KMS-11 (cell line): ENCODE measurements around the gene PGM1.

Experiments used
- H2AFZ ChIP-seq: fragments of 200-600 bp; sonication (generic); 2 replicates; pipeline ENCODE4 v1.6.1; 2016; ENCODE audit warnings: antibody characterized with exemption, mixed run types, low read depth
- H3K27ac ChIP-seq: fragments of 200-600 bp; sonication (generic); 2 replicates; pipeline ENCODE4 v1.6.1; 2016; ENCODE audit warnings: mild to moderate bottlenecking, mixed run types
- H3K27me3 ChIP-seq: fragments of 200-600 bp; sonication (generic); 2 replicates; pipeline ENCODE4 v1.6.1; 2017; ENCODE audit warnings: mild to moderate bottlenecking, low read depth, mixed run types, moderate library complexity; ENCODE audit not compliant: insufficient read depth
- H3K36me3 ChIP-seq: fragments of 200-600 bp; sonication (generic); 2 replicates; pipeline ENCODE4 v1.6.1; 2017; ENCODE audit warnings: mild to moderate bottlenecking, mixed run types; ENCODE audit not compliant: insufficient read depth
- H3K4me1 ChIP-seq: fragments of 200-600 bp; sonication (generic); 2 replicates; pipeline ENCODE4 v1.6.1; 2016; ENCODE audit warnings: mild to moderate bottlenecking, low read depth, mixed run types; ENCODE audit not compliant: poor library complexity, severe bottlenecking
- H3K4me2 ChIP-seq: fragments of 200-600 bp; sonication (generic); 2 replicates; pipeline ENCODE4 v1.7.0; 2016; ENCODE audit warnings: mild to moderate bottlenecking, mixed run types
- H3K4me3 ChIP-seq: fragments of 200-600 bp; sonication (generic); IDR thresholded peaks from 2 replicates; pipeline ENCODE4 v1.6.1; 2017; ENCODE audit warnings: low read depth, low read length, mixed read lengths; ENCODE audit not compliant: insufficient read depth
- H3K79me2 ChIP-seq: fragments of 200-600 bp; sonication (generic); 2 replicates; pipeline ENCODE4 v1.6.1; 2016; ENCODE audit warnings: low read depth, mixed run types; ENCODE audit not compliant: insufficient read depth
- H3K9ac ChIP-seq: fragments of 200-600 bp; sonication (generic); 2 replicates; pipeline ENCODE4 v1.6.1; 2016; ENCODE audit warnings: mild to moderate bottlenecking, mixed run types
- H4K20me1 ChIP-seq: fragments of 200-600 bp; sonication (generic); 2 replicates; pipeline ENCODE4 v1.6.1; 2016; ENCODE audit warnings: mild to moderate bottlenecking, mixed run types; ENCODE audit not compliant: insufficient read depth
- TF ChIP-seq, protein P1 (sequence below): fragments of 200-600 bp; sonication (generic); conservative IDR thresholded peaks from 2 replicates; pipeline ENCODE4 v1.6.1; 2017; ENCODE audit warnings: low read depth, mild to moderate bottlenecking, antibody characterized with exemption, low read length, moderate library complexity, mixed read lengths

Gene PGM1

DNA sequence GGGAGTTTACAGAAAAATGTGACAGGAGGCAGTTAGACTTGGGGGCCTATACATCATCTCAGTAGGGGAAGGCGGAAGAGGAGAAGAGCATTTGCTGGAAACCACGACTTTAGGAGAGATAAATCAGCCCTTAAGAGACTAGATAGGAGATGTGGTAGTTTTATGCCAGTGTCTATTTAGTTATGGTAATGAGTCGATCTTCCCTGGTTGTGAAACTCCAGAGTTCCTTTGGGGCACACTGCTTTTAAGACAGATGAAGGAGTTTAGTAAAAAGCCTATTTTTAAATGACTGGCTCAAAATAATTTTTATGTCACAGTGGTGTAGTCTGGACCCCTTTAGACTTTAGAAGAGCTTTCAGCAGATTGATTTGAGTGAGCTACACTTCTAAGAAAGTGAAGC is 7.8 kb downstream of the PGM1 start:
- no peaks in the 10 kb centered on the region for H3K27me3 ChIP-seq
- H3K79me2 ChIP-seq: no peaks in the 10 kb centered on the region
- H3K36me3 ChIP-seq: no peaks in the 10 kb centered on the region
- H3K4me2 ChIP-seq: no peak overlapping the region
- H3K27ac ChIP-seq: no peak overlapping the region
- TF ChIP-seq, protein P1, sequence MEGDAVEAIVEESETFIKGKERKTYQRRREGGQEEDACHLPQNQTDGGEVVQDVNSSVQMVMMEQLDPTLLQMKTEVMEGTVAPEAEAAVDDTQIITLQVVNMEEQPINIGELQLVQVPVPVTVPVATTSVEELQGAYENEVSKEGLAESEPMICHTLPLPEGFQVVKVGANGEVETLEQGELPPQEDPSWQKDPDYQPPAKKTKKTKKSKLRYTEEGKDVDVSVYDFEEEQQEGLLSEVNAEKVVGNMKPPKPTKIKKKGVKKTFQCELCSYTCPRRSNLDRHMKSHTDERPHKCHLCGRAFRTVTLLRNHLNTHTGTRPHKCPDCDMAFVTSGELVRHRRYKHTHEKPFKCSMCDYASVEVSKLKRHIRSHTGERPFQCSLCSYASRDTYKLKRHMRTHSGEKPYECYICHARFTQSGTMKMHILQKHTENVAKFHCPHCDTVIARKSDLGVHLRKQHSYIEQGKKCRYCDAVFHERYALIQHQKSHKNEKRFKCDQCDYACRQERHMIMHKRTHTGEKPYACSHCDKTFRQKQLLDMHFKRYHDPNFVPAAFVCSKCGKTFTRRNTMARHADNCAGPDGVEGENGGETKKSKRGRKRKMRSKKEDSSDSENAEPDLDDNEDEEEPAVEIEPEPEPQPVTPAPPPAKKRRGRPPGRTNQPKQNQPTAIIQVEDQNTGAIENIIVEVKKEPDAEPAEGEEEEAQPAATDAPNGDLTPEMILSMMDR: no peak
- H3K4me1 ChIP-seq: no peaks in the 10 kb centered on the region
- H3K4me3 ChIP-seq: no peak overlapping the region
- H4K20me1 ChIP-seq: no peaks in the 10 kb centered on the region
- H3K9ac ChIP-seq: no peak overlapping the region
- no peak overlapping the region for H2AFZ ChIP-seq

DNA sequence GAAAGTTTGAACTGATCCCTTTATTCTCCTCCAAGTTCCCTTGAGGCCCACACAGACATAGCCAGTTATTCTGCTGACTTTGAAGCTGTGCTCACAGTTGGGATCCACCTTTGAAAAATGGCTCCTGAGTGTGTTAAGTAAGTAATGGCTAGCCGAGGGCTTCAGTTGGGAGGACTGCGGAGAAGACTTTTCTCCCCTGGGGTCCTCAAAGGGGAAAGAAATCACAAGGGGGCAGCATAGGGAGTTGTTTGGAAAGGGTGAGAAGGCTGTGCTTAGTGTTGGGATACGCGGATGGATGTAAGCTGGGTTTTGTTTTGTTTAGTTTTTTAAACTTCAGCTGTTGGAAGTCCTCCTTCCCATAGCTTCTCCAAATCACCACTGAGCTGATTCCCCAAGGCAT is 8.3 kb downstream of the PGM1 start:
- TF ChIP-seq, protein P1: no peak

DNA sequence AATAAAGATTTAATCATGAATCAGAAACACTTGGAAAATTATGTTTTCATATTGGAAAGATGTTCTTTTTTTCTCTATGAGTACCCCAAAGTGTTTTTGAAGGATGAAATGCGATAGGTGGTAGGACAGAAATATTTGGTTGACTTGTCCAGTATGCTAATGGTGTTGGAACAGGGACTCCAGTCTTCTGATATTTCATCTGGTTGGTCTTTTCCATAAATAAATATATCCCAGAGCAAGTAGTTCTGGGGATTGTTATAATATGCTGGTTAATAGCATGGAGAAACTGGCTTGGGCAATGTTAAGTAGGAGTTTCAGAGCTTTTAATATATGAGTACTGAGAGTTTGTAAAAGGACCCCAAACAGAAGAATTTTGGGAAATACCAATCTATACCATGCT is 8.7 kb downstream of the PGM1 start:
- no peaks in the 10 kb centered on the region for H3K79me2 ChIP-seq
- no peaks in the 10 kb centered on the region for H3K4me1 ChIP-seq
- H3K9ac ChIP-seq: no peak overlapping the region
- no peaks in the 10 kb centered on the region for H3K27me3 ChIP-seq
- no peaks in the 10 kb centered on the region for H3K36me3 ChIP-seq
- H3K4me3 ChIP-seq: no peak overlapping the region
- H3K27ac ChIP-seq: no peak overlapping the region
- H4K20me1 ChIP-seq: no peaks in the 10 kb centered on the region
- no peak overlapping the region for H2AFZ ChIP-seq
- no peak overlapping the region for H3K4me2 ChIP-seq
- TF ChIP-seq, protein P1: no peak

More for the DNA sequence above, 8.3 kb downstream of the PGM1 start:
- Histone ChIP-seq H2AFZ (no peak overlapping the region), H4K20me1 (no peaks in the 10 kb centered on the region), H3K79me2 (no peaks in the 10 kb centered on the region), H3K27ac (no peak overlapping the region), H3K36me3 (no peaks in the 10 kb centered on the region), H3K27me3 (no peaks in the 10 kb centered on the region), H3K4me3 (no peak overlapping the region), H3K4me1 (no peaks in the 10 kb centered on the region), H3K9ac (no peak overlapping the region), H3K4me2 (no peak overlapping the region)

DNA sequence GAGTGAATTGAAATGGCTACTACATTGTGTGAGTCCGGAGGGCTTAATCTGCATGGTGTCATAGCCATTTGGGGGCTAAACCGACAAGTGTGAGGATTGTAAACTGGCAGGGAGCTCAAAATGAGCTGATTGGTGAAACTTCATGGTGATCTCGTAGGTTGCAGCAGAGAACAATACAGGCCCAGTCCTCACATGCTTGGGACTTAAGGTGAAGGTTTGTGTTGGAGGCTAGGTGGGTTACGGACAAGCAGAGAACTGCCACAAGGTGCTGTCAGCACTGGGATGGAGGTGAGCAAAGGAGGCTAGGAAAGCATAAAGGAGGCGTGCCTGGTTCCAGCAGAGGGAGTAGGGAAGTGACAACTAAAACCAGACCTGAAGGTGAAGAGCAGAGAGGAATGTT is 9.4 kb downstream of the PGM1 start:
- no peaks in the 10 kb centered on the region for H3K4me1 ChIP-seq
- TF ChIP-seq, protein P1: no peak
- no peak overlapping the region for H2AFZ ChIP-seq
- H3K9ac ChIP-seq: no peak overlapping the region
- no peaks in the 10 kb centered on the region for H4K20me1 ChIP-seq
- no peaks in the 10 kb centered on the region for H3K27me3 ChIP-seq
- no peak overlapping the region for H3K27ac ChIP-seq
- no peak overlapping the region for H3K4me2 ChIP-seq
- no peaks in the 10 kb centered on the region for H3K36me3 ChIP-seq
- no peaks in the 10 kb centered on the region for H3K79me2 ChIP-seq
- H3K4me3 ChIP-seq: no peak overlapping the region
